ENCODE data around the gene LCN1. TPM values are rescaled to one million over a fixed set of nuclear protein-coding genes. Genes with fewer than 3 reads are reported as not detected.

The LCN1 gene
- total and polyA plus RNA-seq, 2 of the 8 experiments (the other 6 are each of a cell fraction or from before 2014, with no cell fraction given), result not detected

- no peak for TF ChIP-seq CBX5 (IDR thresholded peaks at IDR 0.05; ENCODE audit: low read depth, low read length)
- TF ChIP-seq POLR2A (IDR thresholded peaks at IDR 0.05; ENCODE audit: control extremely low read depth in 1 of 2, low read depth in 2 of 2, low read length in 2 of 2), result no peak
- no peak for TF ChIP-seq TBP (IDR thresholded peaks at IDR 0.05; ENCODE audit: low read depth, low read length)
Observed at GRCh38 chr9:135517407-135517822, 3.8 kb upstream of the LCN1 start (continued).

Measured in H1 (cell line).